ENCODE measurements around the gene CEP112.

Gene CEP112

GRCh38 chr17:66008680-66009079 is 183.3 kb downstream of the CEP112 start:
- H3K27me3 ChIP-seq (ENCODE audit: low read length) = no peaks in the 10 kb centered on the region
- H3F3A ChIP-seq (ENCODE audit: insufficient read depth) = no peaks in the 10 kb centered on the region
- H3K4me2 ChIP-seq (ENCODE audit: low read depth, low read length, poor library complexity, severe bottlenecking) = no peak overlapping the region

GRCh38 chr17:66006654-66007053 is 185.3 kb downstream of the CEP112 start:
- Histone ChIP-seq H4K20me1 (ENCODE audit: low read depth, low read length) (no peaks in the 10 kb centered on the region), H3K9me3 (ENCODE audit: insufficient read depth, low read length) (no peaks in the 10 kb centered on the region), H3K36me3 (ENCODE audit: low read length) (no peaks in the 10 kb centered on the region), H3F3A (ENCODE audit: insufficient read depth) (no peaks in the 10 kb centered on the region), H3K79me2 (ENCODE audit: insufficient read depth, low read length) (no peaks in the 10 kb centered on the region), H3K4me3 (ENCODE audit: insufficient read depth, low read length, poor library complexity, severe bottlenecking) (no peak overlapping the region), H3K9ac (ENCODE audit: low read length) (no peak overlapping the region), H3K27ac (ENCODE audit: low read depth, low read length) (no peak overlapping the region), H3K4me2 (ENCODE audit: low read depth, low read length, poor library complexity, severe bottlenecking) (no peak overlapping the region), H3K27me3 (ENCODE audit: low read length) (no peaks in the 10 kb centered on the region), H2AFZ (ENCODE audit: low read depth, low read length, severe bottlenecking) (no peak overlapping the region), H3K9me2 (replicated peaks; ENCODE audit: insufficient read depth, low read length) (no peaks in the 10 kb centered on the region)
- TF ChIP-seq EZH2phosphoT487 (conservative IDR thresholded peaks at IDR 0.05; ENCODE audit: low read length) = no peak
- TF ChIP-seq CTCF (IDR thresholded peaks at IDR 0.05; ENCODE audit: insufficient read depth, low read length, poor library complexity, severe bottlenecking) = no peak

More at GRCh38 chr17:66008680-66009079, 183.3 kb downstream of the CEP112 start:
- Histone ChIP-seq H3K9me3 (ENCODE audit: insufficient read depth, low read length) (no peaks in the 10 kb centered on the region), H3K36me3 (ENCODE audit: low read length) (no peaks in the 10 kb centered on the region), H3K79me2 (ENCODE audit: insufficient read depth, low read length) (no peaks in the 10 kb centered on the region), H3K9me2 (replicated peaks; ENCODE audit: insufficient read depth, low read length) (no peaks in the 10 kb centered on the region), H3K4me3 (ENCODE audit: insufficient read depth, low read length, poor library complexity, severe bottlenecking) (no peak overlapping the region), H3K9ac (ENCODE audit: low read length) (no peak overlapping the region), H2AFZ (ENCODE audit: low read depth, low read length, severe bottlenecking) (no peak overlapping the region), H4K20me1 (ENCODE audit: low read depth, low read length) (no peaks in the 10 kb centered on the region), H3K27ac (ENCODE audit: low read depth, low read length) (no peak overlapping the region)
- TF ChIP-seq CTCF (IDR thresholded peaks at IDR 0.05; ENCODE audit: insufficient read depth, low read length, poor library complexity, severe bottlenecking) (no peak), EZH2phosphoT487 (conservative IDR thresholded peaks at IDR 0.05; ENCODE audit: low read length) (no peak)

- TF ChIP-seq EZH2phosphoT487 (conservative IDR thresholded peaks at IDR 0.05; ENCODE audit: low read length) = no peak
- TF ChIP-seq CTCF (IDR thresholded peaks at IDR 0.05; ENCODE audit: insufficient read depth, low read length, poor library complexity, severe bottlenecking) = no peak
- Histone ChIP-seq H3F3A (ENCODE audit: insufficient read depth) (no peaks in the 10 kb centered on the region), H3K9me3 (ENCODE audit: insufficient read depth, low read length) (no peaks in the 10 kb centered on the region), H3K36me3 (ENCODE audit: low read length) (no peaks in the 10 kb centered on the region), H3K79me2 (ENCODE audit: insufficient read depth, low read length) (no peaks in the 10 kb centered on the region), H4K20me1 (ENCODE audit: low read depth, low read length) (no peaks in the 10 kb centered on the region), H3K27me3 (ENCODE audit: low read length) (no peaks in the 10 kb centered on the region), H3K4me2 (ENCODE audit: low read depth, low read length, poor library complexity, severe bottlenecking) (no peak overlapping the region), H3K27ac (ENCODE audit: low read depth, low read length) (no peak overlapping the region), H3K9ac (ENCODE audit: low read length) (no peak overlapping the region), H3K9me2 (replicated peaks; ENCODE audit: insufficient read depth, low read length) (no peaks in the 10 kb centered on the region), H2AFZ (ENCODE audit: low read depth, low read length, severe bottlenecking) (no peak overlapping the region), H3K4me3 (ENCODE audit: insufficient read depth, low read length, poor library complexity, severe bottlenecking) (no peak overlapping the region)
Observed at GRCh38 chr17:66002812-66003211, 189.1 kb downstream of the CEP112 start.

Measured in SU-DHL-6 (cell line).